Inferior parietal cortex (tissue), 1 donor: ENCODE measurements around the gene CTU1.

Source experiments
- DNase-seq: peaks from one replicate; pipeline ENCODE4 v3.0.0-alpha.2; 2016; ENCODE audit errors: extremely low spot score

The CTU1 gene

GRCh38 chr19:51103926-51104341 is 4.3 kb downstream of the CTU1 start:
- DNase-seq = no peak

GRCh38 chr19:51102991-51103390 is 5.2 kb downstream of the CTU1 start:
- DNase-seq = no peak

GRCh38 chr19:51101171-51101865 is 6.9 kb downstream of the CTU1 start:
- DNase-seq = no peak

- DNase-seq = no peak
Observed at GRCh38 chr19:51100601-51101000, 7.6 kb downstream of the CTU1 start.

GRCh38 chr19:51099047-51099382 is 9.2 kb downstream of the CTU1 start:
- no peak for DNase-seq

GRCh38 chr19:51098365-51099046 is 9.7 kb downstream of the CTU1 start:
- DNase-seq = no peak

- no peak for DNase-seq
Observed at GRCh38 chr19:51097796-51098195, 10.4 kb downstream of the CTU1 start.

GRCh38 chr19:51097166-51097738 is 11.0 kb downstream of the CTU1 start:
- peak; percentile 32 for DNase-seq

GRCh38 chr19:51096473-51097165 is 11.6 kb downstream of the CTU1 start:
- DNase-seq = peak; percentile 9

- DNase-seq = no peak
Observed at GRCh38 chr19:51094696-51095279, 13.4 kb downstream of the CTU1 start.

GRCh38 chr19:51093510-51094345 is 14.5 kb downstream of the CTU1 start:
- no peak for DNase-seq

GRCh38 chr19:51093101-51093500 is 15.1 kb downstream of the CTU1 start:
- DNase-seq = no peak

GRCh38 chr19:51091895-51092873 is 16.0 kb downstream of the CTU1 start:
- no peak for DNase-seq

GRCh38 chr19:51091126-51091525 is 17.1 kb downstream of the CTU1 start:
- DNase-seq = no peak

GRCh38 chr19:51090471-51090870 is 17.7 kb downstream of the CTU1 start:
- DNase-seq = no peak

- no peak for DNase-seq
Observed at GRCh38 chr19:51089786-51090185, 18.4 kb downstream of the CTU1 start.

- DNase-seq = no peak
Observed at GRCh38 chr19:51086153-51086850, 21.9 kb downstream of the CTU1 start.

- no peak for DNase-seq
Observed at GRCh38 chr19:51084505-51084904, 23.7 kb downstream of the CTU1 start.

GRCh38 chr19:51083783-51084182 is 24.4 kb downstream of the CTU1 start:
- no peak for DNase-seq

GRCh38 chr19:51083181-51083580 is 25.0 kb downstream of the CTU1 start:
- DNase-seq = no peak
